22Rv1 (cell line): Measurements from ENCODE around the gene FOCAD.

Experiments
- ZFX ChIP-seq: fragments of 450-650 bp; IDR thresholded peaks from 2 replicates; pipeline ENCODE4 v1.6.1; 2017; ENCODE audit warnings: antibody characterized with exemption, borderline replicate concordance
- TF ChIP-seq, protein P1 (sequence below): fragments of 450-650 bp; IDR thresholded peaks from 2 replicates; pipeline ENCODE4 v1.5.1; 2017; ENCODE audit warnings: mild to moderate bottlenecking

DNA sequence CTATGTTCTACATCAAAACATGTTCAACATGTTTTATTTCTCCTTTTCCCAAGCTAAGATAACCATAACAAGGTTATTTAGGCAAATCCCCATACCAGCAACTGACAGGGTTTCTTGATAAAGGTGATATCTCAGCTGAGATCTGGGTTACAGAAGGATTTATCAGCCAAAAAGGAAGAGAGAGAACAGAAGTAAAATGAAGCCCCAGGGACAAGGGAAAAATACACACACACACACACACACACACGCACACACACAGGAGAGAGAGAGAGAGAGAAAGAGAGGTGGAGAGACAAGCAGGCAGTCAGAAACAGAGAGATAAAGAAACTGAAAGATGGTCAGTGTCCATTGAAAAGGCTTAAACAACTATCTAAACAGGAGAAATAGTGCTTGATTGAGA is 42.0 kb upstream of the FOCAD start:
- no peak for TF ChIP-seq ZFX
- TF ChIP-seq, protein P1, sequence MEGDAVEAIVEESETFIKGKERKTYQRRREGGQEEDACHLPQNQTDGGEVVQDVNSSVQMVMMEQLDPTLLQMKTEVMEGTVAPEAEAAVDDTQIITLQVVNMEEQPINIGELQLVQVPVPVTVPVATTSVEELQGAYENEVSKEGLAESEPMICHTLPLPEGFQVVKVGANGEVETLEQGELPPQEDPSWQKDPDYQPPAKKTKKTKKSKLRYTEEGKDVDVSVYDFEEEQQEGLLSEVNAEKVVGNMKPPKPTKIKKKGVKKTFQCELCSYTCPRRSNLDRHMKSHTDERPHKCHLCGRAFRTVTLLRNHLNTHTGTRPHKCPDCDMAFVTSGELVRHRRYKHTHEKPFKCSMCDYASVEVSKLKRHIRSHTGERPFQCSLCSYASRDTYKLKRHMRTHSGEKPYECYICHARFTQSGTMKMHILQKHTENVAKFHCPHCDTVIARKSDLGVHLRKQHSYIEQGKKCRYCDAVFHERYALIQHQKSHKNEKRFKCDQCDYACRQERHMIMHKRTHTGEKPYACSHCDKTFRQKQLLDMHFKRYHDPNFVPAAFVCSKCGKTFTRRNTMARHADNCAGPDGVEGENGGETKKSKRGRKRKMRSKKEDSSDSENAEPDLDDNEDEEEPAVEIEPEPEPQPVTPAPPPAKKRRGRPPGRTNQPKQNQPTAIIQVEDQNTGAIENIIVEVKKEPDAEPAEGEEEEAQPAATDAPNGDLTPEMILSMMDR, result no peak
